ENCODE data around the gene PRR29.

PRR29 gene

DNA sequence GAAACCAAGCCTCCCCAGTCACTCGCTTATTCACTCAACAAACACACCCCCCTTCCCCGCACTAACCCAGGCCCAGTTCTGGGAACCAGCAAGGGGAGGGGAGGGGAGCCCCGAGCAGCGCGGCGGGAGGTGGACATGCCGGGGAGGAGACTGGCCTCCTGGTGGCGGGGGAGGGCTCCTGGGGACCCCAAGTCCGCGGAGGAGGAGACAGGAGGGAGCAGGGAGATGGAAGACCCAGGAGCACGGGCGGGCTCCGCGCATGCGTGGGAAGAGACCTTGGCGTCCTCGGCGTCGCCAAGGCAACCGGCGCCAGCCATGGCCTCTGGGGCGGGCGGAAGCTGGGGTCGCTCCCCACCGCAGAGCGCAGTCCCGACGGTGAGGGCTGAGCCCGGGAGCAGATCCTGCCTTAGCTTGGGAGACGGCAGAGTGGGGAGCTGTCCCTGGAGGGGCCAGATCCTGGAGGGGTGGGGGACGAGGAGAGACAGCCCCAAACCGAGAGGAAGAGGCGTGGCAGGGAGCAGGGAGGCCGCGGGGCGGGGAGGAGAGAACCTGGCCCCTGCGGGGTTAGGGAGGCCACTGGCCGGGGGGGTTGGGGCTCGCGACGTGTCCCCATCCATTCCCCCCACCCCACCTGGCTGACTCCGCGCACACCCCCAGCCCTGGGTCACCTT is at the start of gene PRR29:
Gene PRR29, plus strand, starts transcription at position 302 of the 671 bp plus-strand sequence. Its CDS starts 14 bp downstream, at position 316.
- in situ Hi-C loops (cut with HindIII; ENCODE audit: low sequenced_read_pairs), result no loop called here

DNA sequence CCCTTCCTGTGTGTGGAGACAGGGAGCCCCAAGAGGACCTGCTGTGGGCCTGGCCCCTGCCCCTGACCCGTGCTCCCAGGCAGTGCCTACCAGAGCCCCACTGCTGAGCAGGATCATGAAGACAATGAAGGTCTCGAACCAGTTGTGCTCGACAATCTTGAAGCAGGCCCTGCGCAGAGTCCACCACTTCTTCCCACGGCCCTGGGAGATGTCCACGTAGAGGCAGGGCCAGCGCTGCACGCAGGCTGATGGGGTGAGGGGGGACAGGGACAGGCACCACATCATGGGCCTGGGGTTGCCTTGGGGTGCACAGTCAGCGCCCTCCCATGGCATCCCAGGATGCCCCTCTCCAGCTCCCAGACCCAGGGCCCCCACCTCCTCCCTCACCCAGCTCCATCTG is 49.6 kb upstream of the PRR29 start:
- in situ Hi-C loops (cut with HindIII; ENCODE audit: low sequenced_read_pairs), result no loop called here

DNA sequence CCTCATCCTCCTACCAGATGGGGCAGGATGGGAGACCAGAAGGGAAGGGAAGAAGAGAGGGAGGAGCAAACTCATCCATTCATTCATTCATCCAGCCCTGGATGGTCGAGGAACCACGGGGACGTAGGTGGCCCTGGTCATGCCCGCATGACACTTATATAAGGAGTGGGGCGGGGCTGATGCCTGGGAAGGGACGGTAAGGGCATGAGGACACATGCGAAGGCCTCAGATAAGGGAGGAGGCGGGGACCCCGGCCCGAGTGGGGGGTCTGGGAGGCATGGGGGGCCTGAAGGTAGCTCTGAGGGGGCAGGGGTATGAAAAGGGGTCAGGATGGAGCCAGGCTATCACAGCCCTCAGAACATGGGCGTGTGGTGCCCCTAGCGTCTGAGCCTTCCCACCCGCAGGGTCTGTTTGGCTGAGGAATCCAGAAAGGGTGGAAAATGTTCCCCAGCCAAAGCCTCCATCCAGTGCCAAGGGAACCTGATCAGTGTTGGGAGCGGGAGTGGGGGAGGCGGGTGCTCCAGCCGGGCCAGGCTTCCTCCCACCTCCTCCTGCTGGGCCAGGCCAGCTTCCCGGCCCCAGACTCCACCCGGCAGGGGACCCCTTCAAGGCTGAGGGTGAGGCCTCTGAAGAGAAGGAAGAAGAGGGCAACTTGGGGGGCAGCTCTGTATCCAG is 48.4 kb upstream of the PRR29 start:
- in situ Hi-C loops (cut with HindIII; ENCODE audit: low sequenced_read_pairs), result no loop called here

DNA sequence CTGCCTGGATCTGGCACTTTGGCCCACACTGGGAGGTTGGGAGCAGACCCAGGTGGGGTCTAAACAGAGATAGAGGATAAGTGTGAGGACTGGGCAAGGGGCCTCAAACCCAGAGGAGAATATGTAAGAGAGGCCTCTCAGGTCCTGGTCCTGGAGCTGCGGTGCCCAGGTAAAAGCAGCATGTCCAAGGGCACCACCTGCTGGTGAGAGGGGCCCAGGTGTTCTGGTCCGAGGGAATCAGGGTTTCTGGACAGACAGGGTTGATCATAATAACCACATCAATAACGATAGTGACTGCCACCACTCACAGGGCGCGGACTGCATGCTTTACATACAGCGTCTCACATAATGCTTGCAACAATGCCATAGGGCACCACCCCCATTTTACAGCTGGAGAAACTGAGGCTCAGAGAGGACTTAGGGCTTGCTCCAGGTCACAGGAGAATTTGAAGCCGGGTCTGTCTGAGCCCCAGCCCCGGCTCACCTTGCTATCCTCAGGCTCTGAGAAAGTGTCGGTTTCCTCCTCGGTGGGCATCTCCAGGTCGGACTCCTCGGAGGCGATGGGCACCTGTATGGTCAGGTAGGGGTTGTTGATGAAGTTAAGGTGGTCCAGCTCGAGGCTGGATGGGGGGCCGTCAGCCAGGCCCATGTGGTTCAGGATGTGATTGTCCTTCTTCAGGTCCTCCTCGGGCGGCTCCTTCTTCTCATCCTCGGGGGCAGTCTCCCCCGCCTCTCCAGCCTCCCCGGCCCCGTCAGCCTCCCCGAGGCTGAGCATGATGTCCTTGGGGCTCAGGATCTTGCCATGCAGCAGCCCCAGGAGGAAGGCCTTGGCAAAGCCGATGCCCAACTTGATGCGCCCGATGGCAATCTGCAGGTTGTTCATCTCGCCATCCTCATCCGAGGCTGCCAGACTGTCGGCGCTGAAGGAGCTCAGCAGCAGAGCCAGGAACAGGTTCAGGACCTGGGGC is 46.9 kb upstream of the PRR29 start:
- in situ Hi-C loops (cut with HindIII; ENCODE audit: low sequenced_read_pairs), result no loop called here

DNA sequence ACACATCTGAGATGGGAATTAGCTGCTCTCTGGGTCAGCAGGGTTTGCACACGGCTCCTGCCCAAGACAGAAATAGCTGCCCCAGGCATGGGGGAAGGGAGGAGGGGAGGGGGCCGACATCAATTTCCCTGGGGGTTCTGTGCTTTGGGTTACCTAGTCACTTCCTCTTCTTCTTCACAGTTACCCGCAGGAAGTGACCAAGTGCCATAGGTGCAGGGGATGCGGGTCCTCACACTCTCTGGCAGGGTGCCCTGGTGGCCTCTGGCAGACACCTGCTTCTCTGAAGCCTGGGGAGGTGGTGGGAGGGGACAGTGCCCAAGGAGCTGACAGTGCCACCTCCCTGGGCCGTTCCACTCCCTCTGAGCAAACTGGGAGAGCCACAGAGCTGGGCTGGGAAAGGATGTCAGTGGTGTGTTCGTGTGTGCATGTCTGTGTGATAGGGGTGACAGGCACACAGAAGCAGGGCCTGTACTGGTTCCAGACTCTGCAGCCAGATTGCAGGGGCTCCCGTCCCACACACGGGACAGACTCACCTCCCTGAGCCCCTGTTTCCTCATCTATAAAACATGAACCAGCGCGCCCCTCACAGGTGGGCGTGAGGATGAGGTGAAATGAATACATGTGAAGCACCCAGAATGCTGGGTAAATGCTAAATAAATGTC is 43.6 kb upstream of the PRR29 start:
- in situ Hi-C loops (cut with HindIII; ENCODE audit: low sequenced_read_pairs), result no loop called here

DNA sequence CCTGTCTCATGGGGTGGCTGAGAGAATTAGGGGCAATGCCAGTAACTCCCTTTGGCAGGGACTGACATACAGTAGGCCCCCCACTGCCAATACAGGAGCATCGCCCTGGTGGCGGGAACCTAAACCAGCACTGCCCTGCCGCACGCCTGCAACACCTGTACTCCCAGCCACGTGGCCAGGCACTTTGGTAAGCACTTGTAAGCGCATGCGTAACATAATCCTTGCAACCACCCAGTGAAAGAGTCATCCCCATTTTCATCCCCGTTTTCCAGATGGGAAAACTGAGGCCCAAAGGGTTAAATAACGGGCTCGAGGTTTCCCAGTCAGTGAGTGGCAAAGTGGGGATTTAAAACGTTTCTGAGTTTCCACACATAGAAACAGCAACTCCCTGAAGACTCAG is 42.9 kb upstream of the PRR29 start:
- in situ Hi-C loops (cut with HindIII; ENCODE audit: low sequenced_read_pairs), result no loop called here

DNA sequence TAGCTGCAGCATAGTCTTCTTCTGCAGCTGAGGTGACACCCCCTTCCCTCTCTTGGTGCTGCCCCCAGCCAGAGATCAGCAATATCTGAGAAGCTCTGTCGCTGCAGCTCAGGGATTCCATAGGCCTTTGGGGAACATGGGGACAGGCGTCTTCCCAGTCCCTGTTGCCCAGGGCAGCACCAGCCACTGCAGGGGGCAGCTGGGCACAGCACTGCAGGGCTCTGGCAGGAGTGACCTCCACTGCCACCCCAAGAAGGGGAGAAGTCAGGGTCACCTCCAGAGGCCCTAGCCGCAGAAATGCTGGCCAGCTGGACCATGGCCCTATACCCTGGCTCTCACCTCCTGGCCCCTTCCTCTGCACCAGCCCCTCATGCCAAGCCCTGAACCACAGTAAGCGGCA is 42.4 kb upstream of the PRR29 start:
- in situ Hi-C loops (cut with HindIII; ENCODE audit: low sequenced_read_pairs), result no loop called here

DNA sequence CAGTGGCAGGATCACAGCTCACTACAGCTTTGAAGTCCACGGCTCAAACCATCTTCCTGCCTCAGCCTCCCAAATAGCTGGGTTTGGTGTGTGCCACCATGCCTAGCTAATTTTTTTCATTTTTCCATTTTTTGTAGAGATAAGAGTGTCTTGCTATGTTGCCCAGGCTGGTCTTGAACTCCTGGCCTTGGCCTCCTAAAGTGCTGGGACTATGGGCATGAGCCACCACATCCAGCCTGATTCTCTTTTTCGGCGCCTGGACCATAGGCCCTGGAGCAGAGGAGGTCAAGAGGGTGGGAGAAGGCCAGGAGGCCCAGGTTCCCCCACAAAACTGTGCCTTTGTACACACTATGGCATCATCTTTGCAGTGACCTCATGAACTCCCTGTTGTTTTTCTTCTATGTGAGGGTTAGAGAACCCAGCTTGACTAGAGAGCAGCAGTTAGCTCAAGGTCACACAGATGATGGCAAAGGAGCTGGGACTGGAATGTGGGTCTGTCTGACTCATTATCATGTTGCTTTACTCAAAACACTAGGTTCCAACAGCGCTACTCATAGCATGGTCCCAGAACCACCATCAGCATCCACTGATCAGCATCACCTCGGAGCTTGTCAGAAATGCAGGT is 41.7 kb upstream of the PRR29 start:
- in situ Hi-C loops (cut with HindIII; ENCODE audit: low sequenced_read_pairs), result no loop called here

DNA sequence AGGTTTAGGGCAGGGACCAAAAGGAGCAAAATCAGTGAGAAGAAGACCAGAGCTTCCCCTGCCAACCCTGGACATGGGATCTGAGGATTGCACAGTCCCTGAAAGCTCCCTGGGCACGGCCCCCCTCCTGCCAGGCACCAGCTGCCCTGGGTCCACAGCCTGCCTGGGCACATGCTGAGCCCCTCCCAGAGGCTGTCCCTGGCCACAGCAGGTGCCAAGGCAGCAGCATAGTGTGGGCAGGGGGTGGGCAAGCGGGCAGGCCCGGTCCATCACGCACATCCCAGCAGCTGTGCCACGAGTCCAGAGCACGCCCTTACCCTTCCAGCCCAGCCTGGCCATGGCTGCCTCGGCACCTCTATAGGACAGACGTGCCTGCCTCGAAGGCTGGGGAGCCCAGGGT is 38.1 kb upstream of the PRR29 start:
- in situ Hi-C loops (cut with HindIII; ENCODE audit: low sequenced_read_pairs), result no loop called here

DNA sequence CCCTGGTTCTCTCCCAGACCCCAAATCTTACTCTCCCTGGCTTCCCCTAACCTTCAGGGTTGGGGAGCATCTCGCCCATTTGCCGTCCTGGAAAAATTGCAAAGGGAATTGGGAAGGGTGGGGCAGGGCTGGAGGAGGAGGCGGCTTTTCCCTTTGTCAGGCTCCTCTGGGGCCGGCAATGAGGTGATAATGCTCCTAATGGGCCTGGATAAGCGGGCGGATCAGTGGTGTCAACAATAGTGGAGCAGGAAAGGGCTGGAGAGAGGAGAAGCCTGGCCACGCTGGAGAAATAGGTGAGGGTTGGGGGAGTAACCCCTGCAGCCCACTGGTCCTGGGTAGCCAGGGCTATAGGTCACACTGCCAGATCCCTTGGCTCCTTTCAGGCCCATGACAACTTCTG is 37.7 kb upstream of the PRR29 start:
- in situ Hi-C loops (cut with HindIII; ENCODE audit: low sequenced_read_pairs), result no loop called here

DNA sequence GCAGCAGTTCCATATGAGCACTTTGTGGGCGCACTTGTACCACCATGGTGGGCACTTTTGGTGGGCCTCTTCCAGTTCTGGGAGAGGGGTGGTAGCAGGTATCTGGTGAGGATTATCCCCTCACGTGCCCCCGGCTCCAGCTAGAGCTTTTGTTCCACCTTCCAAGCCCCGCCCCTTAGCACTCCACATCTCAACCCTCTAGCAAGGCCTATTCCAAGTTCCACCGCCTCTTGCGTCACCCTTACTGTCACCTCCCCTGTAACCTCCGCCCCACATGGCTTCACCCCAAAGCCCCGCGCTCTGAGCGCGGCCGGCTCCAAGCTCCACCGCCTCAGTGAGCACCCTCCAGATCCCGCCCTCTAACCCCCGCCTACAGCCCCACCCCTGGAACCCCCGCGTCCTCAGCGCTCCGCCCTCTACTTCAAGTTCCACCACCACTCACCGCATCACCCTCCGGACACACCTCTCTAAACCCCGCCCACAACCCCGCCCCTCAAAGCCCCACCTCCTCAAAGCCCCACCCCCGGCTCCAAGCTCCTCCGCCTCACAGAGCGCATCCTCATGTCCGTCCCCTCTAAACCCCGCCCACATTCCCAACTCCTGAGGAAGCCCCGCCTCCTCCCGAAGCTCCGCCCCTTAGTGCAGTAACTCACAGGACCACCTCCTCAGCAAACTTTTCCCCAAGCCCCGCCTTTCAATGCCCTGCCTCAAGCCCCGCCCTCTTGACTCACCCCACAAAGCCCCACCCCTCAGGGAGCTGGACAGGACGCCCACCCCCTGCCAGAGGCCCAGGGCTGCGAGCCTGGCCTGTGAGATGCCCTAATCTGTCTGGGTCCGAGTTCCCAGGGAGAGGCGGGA is 36.6 kb upstream of the PRR29 start:
- in situ Hi-C loops (cut with HindIII; ENCODE audit: low sequenced_read_pairs), result no loop called here

DNA sequence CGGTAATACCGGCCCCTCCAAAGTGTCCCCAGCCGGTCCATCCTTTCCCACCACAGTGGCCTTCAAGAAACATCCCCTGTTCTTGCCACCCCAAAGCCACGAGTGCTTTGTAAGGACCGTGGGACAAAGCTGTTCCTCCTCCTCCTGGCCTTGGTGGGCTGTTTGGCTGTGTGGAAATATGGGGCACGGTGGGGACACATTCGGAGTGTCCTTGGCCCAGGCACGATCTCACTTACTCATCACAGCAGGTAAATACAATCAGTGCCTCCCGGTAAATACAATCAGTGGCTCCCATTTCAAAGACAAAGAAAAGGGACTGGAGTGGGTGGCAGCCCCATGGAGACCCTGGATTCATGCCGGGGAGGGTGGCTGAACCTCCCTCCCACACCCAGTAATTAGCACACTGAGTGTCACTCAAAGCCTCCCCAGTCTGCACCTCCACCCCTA is 35.8 kb upstream of the PRR29 start:
- in situ Hi-C loops (cut with HindIII; ENCODE audit: low sequenced_read_pairs), result no loop called here

DNA sequence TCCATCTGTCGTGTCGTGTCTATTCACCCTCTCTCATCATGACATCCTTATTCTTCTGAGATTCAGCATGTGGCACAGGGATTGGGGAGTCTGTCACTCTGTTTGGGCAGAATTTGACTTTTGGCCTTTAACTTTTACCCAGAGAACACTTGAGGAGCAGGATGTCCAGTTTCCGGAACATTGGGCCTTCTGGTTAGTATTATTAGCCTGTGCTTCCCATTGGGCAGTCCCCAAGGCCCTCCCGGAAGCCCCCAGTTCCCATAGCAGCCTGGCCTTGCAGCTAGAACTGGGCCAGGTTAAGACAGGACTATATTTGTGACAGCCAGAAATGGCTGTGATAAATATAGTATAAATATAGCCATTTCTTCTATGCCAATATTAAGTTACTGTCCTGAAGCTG is 35.0 kb upstream of the PRR29 start:
- in situ Hi-C loops (cut with HindIII; ENCODE audit: low sequenced_read_pairs), result no loop called here

DNA sequence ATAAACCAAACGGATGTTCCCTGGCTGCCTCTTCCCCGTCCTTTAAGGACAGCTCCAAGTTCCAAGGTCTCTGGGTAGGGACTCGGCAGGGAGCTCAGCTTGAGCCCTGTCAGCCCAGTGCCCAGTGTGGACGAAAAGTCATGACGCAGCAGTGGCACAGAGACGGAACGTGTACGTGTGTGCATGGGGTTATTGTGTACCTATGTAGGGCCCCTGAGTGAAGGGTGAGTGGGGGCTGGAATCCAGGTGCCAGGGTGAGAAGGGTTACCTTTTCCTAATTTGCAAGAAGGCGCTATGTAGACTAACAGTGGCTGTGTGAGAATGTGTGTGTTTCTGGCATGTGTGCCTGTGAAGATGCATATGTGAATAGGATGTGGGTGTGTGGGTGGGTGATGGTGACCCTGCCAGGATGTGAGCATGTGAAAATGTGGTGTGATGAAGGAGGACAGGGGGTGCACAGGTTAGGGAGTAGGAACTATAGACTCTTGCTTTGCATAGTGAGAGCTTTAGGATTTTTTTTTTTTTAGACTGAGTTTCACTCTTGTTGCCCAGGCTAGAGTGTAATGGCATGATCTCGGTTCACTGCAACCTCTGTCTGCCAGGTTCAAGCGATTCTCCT is 31.4 kb upstream of the PRR29 start:
- in situ Hi-C loops (cut with HindIII; ENCODE audit: low sequenced_read_pairs), result no loop called here

DNA sequence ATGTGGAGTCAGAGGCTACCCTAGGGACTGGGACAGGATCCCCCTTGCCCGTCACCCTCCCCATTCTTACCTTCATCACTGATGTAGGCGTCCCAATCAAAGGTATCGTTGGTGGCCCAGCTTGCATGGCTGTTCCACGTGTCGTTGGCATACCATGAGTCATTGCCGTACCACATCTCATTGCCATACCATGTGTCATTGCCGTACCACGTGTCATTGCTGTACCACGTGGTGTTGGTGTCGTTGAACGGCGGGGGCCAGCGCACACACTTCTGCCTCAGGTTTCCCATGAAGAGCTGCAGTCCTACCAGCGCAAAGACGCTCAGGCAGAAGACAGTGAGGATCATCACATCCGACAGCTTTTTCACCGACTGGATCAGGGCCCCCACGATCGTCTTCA is 30.2 kb upstream of the PRR29 start:
- in situ Hi-C loops (cut with HindIII; ENCODE audit: low sequenced_read_pairs), result no loop called here

DNA sequence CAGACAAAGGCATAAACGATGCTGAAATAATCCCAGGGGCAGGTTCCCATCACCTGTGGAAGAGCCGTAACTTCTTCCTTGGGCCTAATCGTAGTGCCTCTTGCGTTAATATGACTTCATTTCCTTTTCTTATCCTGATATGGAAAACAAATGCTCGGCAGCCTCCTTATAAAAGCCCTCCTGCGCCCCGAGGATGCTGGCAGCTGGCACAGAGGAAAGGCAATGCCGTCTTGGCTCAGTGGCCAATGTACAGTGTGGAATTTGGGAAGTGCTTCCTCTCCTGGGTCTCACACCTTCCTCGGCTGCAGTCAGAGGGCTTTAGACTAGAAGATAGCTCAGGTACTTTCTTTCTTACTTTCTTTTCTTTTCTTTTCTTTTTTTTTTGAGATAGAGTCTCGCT is 28.9 kb upstream of the PRR29 start:
- in situ Hi-C loops (cut with HindIII; ENCODE audit: low sequenced_read_pairs), result no loop called here

DNA sequence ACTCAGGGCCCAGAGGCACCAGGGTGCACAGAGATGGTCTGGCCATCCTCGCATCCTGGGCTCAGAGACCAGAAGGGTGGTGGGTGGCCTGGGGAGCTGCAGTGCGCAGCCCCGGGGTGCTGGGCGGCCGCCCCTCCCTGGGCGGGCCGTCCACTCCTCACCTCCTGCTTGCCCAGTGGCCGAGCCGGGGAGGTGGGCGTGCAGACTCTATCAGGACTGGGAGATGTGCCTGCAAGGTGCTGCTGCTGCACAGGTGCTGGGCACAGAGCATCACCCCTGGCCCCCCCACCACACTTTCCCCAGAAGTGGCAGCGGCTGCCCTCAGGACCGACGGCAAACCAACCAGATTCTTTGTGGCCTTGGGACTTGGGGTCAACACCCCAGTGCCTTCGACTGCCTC is 25.4 kb upstream of the PRR29 start, which contains the start of gene SCN4A:
Gene SCN4A, minus strand, starts transcription at position 123 of the 400 bp plus-strand sequence. Its CDS starts 77 bp downstream, at position 46.
- in situ Hi-C loops (cut with HindIII; ENCODE audit: low sequenced_read_pairs), result no loop called here

DNA sequence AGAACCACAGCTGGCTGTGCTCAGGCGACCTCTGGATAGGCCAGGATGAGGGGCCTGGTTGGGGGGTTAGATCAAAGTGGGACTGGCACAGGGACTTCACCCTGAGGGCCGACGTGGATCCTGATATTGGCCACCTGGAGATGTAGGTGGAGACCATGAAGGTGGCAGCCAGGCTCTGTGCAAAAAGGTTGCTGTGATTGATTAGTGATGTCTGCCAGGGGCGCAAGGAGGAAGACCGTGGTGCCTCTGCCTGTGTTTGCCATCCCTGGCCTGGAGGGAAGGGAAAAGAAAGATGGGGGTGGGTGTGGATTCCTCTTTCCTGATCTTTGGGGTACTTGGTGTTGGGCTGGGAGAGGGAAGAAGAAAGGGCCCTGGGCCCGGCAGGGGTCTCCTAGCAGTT is 24.9 kb upstream of the PRR29 start:
- in situ Hi-C loops (cut with HindIII; ENCODE audit: low sequenced_read_pairs), result no loop called here

DNA sequence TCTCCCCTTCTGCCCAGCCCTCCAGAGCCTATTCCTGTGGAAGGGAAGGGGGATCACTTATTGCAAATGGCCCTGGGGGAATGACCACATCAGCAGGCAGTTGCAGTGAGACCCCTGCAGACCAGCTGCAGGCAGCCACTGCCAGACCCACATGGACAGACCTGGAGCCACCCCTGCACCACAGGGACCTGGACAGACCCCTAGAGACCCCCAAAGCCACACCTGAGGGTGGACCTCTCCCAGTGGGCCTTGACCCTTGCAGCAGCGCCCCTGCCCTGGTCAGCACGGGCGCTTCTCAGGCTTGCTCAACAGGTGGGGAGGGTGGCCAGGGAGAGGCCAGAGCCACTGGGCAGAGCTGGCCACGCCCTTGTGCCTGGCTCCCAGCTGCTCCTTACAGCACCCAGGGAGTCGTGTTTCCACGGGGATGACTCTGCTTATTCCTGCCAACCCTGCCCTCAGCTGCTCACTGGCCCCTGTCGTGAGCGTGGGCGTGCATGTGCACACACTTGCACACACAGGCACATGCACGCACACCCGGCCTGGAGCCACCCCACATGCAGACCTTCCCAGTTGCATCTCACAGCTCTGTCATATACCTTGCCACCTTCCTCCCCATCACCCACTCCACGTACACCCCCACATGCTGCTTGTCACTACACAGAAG is 24.1 kb upstream of the PRR29 start:
- in situ Hi-C loops (cut with HindIII; ENCODE audit: low sequenced_read_pairs), result no loop called here

Data from DLD1 (cell line).